ENCODE results near the gene SNX20.

SNX20 gene

GRCh38 chr16:50679266-50679665 lies 1.8 kb downstream of the SNX20 start:
- DNase-seq = no peak

- peak; percentile 36 for DNase-seq
Measured at GRCh38 chr16:50678531-50678930, 2.6 kb downstream of the SNX20 start.

- DNase-seq = no peak
Measured at GRCh38 chr16:50677351-50677750, 3.8 kb downstream of the SNX20 start.

GRCh38 chr16:50676684-50677225 lies 4.4 kb downstream of the SNX20 start:
- no peak for DNase-seq

GRCh38 chr16:50675686-50676610 lies 5.2 kb downstream of the SNX20 start:
- no peak for DNase-seq

GRCh38 chr16:50674831-50675230 lies 6.3 kb downstream of the SNX20 start:
- no peak for DNase-seq

- DNase-seq = no peak
Measured at GRCh38 chr16:50673496-50674275, 7.4 kb downstream of the SNX20 start.

GRCh38 chr16:50671644-50672260 lies 9.4 kb downstream of the SNX20 start:
- DNase-seq = peak; percentile 36

- no peak for DNase-seq
Measured at GRCh38 chr16:50670476-50670875, 10.6 kb downstream of the SNX20 start.

- no peak for DNase-seq
Measured at GRCh38 chr16:50669741-50670140, 11.4 kb downstream of the SNX20 start.

GRCh38 chr16:50668368-50669008 lies 12.6 kb downstream of the SNX20 start:
- no peak for DNase-seq

- DNase-seq = no peak
Measured at GRCh38 chr16:50667497-50668367, 13.4 kb downstream of the SNX20 start.

- DNase-seq = no peak
Measured at GRCh38 chr16:50666658-50667496, 14.2 kb downstream of the SNX20 start.

- DNase-seq = peak; percentile 73
Measured at GRCh38 chr16:50665128-50665878, 15.8 kb downstream of the SNX20 start.

GRCh38 chr16:50664270-50664669 lies 16.8 kb downstream of the SNX20 start:
- no peak for DNase-seq

GRCh38 chr16:50662306-50662940 lies 18.7 kb downstream of the SNX20 start:
- no peak for DNase-seq

- DNase-seq = no peak
Measured at GRCh38 chr16:50659806-50660205, 21.3 kb downstream of the SNX20 start.

- no peak for DNase-seq
Measured at GRCh38 chr16:50657241-50657640, 23.9 kb downstream of the SNX20 start.

GRCh38 chr16:50655558-50656055 lies 25.5 kb downstream of the SNX20 start:
- no peak for DNase-seq
